ENCODE data around the gene RAMACL.
A peak's percentile ranks its signal among the peaks of the same experiment; 100 is the strongest.

Gene RAMACL

DNA sequence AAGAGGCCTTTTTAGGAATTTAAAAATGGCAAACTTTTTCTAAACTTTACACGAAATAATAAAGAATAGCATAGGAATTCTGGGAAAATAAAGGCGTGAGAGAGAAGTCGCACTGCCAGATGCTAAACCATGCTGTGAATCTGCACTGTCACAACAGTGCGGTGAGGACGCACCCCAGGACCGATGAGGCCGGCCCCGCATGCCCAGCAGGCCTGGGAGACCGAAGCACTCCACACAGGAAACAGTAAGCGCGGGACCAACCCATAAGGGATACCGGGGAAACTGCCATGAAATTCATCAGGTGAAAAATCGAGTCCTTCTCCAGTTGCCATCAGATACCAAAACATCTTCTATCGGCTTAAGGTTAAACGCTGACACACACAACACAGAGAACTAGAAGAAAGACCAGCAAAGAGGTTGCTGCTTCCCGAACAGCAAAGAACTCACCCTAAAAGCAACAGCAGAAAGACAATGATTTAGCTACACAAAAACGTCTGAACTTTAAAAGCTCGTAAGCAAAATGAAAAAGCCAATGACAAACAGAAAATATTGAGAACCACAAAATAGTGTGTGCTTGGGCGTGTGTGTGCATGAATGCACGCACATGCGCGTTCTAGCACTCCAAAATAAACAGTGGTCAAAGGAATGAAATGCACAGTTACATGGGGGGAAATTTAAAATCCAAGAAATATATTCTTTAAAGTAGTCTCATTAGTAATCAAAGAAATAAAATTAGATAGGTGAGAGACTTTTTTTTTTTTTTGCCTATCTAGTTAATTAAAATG is 15.4 kb downstream of the RAMACL start:
- Mint-ChIP-seq H3K4me3 (no peak overlapping the region), H3K4me1 (peaks cover 6% of the 10 kb centered on the region), H3K27me3 (ENCODE audit: low read depth) (no peaks in the 10 kb centered on the region), H3K36me3 (ENCODE audit: low read depth) (peaks cover 11% of the 10 kb centered on the region), H3K9me3 (peaks cover 6% of the 10 kb centered on the region), H3K27ac (no peak overlapping the region)
- TF ChIP-seq, protein P1, sequence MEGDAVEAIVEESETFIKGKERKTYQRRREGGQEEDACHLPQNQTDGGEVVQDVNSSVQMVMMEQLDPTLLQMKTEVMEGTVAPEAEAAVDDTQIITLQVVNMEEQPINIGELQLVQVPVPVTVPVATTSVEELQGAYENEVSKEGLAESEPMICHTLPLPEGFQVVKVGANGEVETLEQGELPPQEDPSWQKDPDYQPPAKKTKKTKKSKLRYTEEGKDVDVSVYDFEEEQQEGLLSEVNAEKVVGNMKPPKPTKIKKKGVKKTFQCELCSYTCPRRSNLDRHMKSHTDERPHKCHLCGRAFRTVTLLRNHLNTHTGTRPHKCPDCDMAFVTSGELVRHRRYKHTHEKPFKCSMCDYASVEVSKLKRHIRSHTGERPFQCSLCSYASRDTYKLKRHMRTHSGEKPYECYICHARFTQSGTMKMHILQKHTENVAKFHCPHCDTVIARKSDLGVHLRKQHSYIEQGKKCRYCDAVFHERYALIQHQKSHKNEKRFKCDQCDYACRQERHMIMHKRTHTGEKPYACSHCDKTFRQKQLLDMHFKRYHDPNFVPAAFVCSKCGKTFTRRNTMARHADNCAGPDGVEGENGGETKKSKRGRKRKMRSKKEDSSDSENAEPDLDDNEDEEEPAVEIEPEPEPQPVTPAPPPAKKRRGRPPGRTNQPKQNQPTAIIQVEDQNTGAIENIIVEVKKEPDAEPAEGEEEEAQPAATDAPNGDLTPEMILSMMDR (IDR thresholded peaks at IDR 0.05; ENCODE audit: unreplicated experiment in 3 of 3): no peak

DNA sequence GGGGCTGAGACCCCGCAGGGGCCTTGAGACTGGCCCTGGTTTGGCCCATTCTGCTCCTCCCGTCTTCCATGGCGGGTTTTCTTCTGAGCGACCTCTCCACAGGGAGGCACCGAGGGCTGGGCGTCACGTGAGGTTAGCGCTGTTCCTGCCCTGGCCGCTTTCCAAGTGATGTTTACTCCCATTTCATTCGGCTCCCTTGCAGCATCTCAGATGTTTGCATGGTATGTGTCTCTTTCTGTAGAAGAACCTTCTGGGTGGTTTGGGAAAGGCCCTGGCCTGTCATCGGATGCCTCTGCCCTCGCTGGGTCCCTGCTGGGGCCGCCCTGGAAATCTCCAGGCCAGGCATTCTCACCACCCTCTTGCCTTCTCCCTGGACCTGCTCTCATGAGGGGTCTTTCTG is 17.3 kb downstream of the RAMACL start:
- H3K9me3 Mint-ChIP-seq: no peaks in the 10 kb centered on the region
- TF ChIP-seq, protein P1 (IDR thresholded peaks at IDR 0.05; ENCODE audit: unreplicated experiment in 3 of 3): no peak
- peaks cover 6% of the 10 kb centered on the region for H3K27me3 Mint-ChIP-seq (ENCODE audit: low read depth)
- H3K27ac Mint-ChIP-seq: no peak overlapping the region
- H3K4me1 Mint-ChIP-seq: peaks cover 13% of the 10 kb centered on the region
- no peak overlapping the region for H3K4me3 Mint-ChIP-seq
- H3K36me3 Mint-ChIP-seq (ENCODE audit: low read depth): no peaks in the 10 kb centered on the region

DNA sequence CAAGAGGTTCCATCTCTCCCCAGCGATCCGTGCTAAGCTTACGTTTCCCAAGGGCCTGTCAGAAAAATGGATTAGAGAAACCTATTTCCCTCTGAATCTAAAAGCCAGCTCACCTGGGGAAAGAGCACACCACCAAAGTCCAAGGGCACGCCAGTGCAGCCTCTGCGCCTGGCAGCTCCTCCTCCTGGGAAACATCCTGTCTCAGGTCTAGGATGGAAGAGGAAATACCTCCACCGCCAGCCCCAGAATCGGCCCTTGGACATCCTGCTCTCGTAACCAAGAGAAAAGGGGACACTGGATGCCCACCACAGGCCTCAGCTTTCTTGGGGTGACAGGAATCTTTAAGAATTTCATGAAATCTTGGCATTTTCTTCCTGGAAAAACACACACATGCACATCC is 18.7 kb downstream of the RAMACL start:
- Mint-ChIP-seq H3K27me3 (ENCODE audit: low read depth) (peaks cover 9% of the 10 kb centered on the region), H3K4me1 (peaks cover 20% of the 10 kb centered on the region), H3K4me3 (no peak overlapping the region), H3K9me3 (no peaks in the 10 kb centered on the region), H3K36me3 (ENCODE audit: low read depth) (no peaks in the 10 kb centered on the region), H3K27ac (no peak overlapping the region)
- TF ChIP-seq, protein P1 (IDR thresholded peaks at IDR 0.05; ENCODE audit: unreplicated experiment in 3 of 3): no peak

DNA sequence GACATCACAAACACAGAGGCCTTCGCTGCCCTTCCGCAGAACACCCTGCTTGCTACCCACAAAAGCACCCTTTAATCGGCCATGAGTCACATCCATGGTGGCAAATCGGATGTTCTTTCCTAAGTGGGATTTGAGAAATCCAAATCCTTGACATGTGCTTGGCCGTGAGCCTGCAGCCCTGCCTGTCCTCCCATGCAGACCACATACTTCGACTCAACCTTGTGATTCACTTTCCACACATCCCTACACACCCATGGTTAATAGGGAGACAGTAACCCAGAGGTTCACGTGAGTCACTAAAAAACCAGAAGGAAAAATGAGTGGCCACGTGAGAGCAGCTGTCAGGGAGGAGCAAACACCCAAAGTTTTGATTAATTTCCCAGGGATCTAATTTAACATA is 19.4 kb downstream of the RAMACL start:
- H3K27me3 Mint-ChIP-seq (ENCODE audit: low read depth): peaks cover 9% of the 10 kb centered on the region
- H3K36me3 Mint-ChIP-seq (ENCODE audit: low read depth): no peaks in the 10 kb centered on the region
- no peaks in the 10 kb centered on the region for H3K9me3 Mint-ChIP-seq
- TF ChIP-seq, protein P1 (IDR thresholded peaks at IDR 0.05; ENCODE audit: unreplicated experiment in 3 of 3): no peak
- peaks cover 20% of the 10 kb centered on the region for H3K4me1 Mint-ChIP-seq
- peak overlapping the region in 1 of 3 experiments; percentile 15 for H3K27ac Mint-ChIP-seq
- H3K4me3 Mint-ChIP-seq: no peak overlapping the region

DNA sequence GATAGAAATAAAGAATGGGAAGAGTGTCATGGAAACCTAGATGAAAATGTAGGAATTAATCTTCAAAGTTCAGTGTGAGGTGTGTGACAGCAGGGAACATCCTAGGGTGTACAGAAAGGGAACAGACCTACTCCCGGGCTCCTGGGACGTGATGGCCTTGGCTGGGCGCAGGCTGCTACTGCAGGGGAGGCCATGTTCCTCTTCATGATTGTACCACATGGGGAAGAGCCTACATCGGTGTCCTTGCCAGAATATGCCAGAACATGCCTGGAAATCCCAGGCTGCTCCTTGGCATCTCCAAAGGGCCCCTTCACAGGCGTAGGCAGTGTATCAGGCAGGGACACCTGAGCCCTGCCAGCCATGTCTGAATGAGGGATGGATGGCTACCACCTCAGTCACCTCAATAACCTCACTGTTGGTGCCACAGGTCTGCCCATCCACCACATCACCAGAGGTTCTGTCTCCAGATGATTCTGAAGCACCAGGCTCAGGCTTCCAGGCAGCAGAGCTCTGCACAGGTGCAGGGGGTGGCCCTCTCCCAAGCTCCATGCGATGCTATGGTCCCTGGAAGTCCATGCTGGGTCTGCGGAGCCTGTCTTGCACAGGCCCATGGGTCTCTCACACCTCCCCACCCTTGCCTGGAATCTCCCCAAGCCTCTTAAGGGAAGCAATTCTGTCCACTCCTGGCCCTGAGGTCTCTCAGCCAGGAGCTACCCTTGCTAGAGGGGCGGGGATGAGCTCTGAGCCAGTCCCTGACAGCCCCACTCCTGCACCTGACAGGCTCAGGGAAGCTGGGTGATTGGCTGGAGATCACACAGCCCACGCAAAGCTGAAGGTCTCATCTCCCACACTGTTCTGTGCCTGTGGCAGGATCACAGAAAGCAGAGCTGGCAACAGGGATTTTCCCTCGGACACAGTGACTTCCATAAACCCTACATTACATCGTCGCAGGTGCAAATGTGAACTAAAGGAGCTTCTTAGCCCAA is 20.2 kb downstream of the RAMACL start:
- Mint-ChIP-seq H3K36me3 (ENCODE audit: low read depth) (peaks cover under 1% of the 10 kb centered on the region), H3K4me3 (no peak overlapping the region), H3K27me3 (ENCODE audit: low read depth) (peaks cover 9% of the 10 kb centered on the region), H3K4me1 (peaks cover 28% of the 10 kb centered on the region), H3K27ac (no peak overlapping the region), H3K9me3 (no peaks in the 10 kb centered on the region)
- TF ChIP-seq, protein P1 (IDR thresholded peaks at IDR 0.05; ENCODE audit: unreplicated experiment in 3 of 3): no peak
